ENCODE measurements around the gene EIF5AL1. TPM values are rescaled to one million over a fixed set of nuclear protein-coding genes. Genes with fewer than 3 reads are reported as not detected.
"Not testable (repeated sequence)": the region's sequence is repeated elsewhere in the genome, so short reads cannot be mapped to it uniquely, and the experiment has no call there.

Gene EIF5AL1
- total and polyA plus RNA-seq, 2 experiments from 2014 or later = 2.0 to 20.4 TPM

- not testable (repeated sequence) for ATAC-seq; H3K4me3 Mint-ChIP-seq; DNase-seq (ENCODE audit: low spot score); H3K79me2 ChIP-seq (replicated peaks; ENCODE audit: insufficient read depth); H3K27ac ChIP-seq (ENCODE audit: low read depth); H3F3A ChIP-seq (replicated peaks; ENCODE audit: low read depth); H3K4me3 ChIP-seq; H2AFZ ChIP-seq; H3K27ac Mint-ChIP-seq; H3K9me2 ChIP-seq (ENCODE audit: insufficient read depth); H3K4me1 Mint-ChIP-seq; H4K20me1 ChIP-seq (replicated peaks; ENCODE audit: insufficient read depth); H3K27me3 Mint-ChIP-seq (ENCODE audit: insufficient read depth, low read depth, poor library complexity); H3K36me3 Mint-ChIP-seq (ENCODE audit: low read depth); H3K4me1 ChIP-seq (ENCODE audit: insufficient read depth); H3K4me2 ChIP-seq; H3K9me3 Mint-ChIP-seq; H3K27me3 ChIP-seq (ENCODE audit: insufficient read depth); H3K36me3 ChIP-seq (ENCODE audit: insufficient read depth)
These were observed 26.0 kb downstream of the EIF5AL1 start for GRCh38 chr10:79538311-79538710.

GRCh38 chr10:79540930-79541329, 28.6 kb downstream of the EIF5AL1 start:
- not testable (repeated sequence) for H3K4me3 ChIP-seq; H3K27me3 Mint-ChIP-seq (ENCODE audit: insufficient read depth, low read depth, poor library complexity); H3K4me1 Mint-ChIP-seq; H3K27me3 ChIP-seq (ENCODE audit: insufficient read depth); ATAC-seq; H3K9me3 Mint-ChIP-seq; H3K27ac Mint-ChIP-seq; H3K36me3 Mint-ChIP-seq (ENCODE audit: low read depth); H3K9me2 ChIP-seq (ENCODE audit: insufficient read depth); H3F3A ChIP-seq (replicated peaks; ENCODE audit: low read depth); H3K4me2 ChIP-seq; H3K36me3 ChIP-seq (ENCODE audit: insufficient read depth); H3K4me1 ChIP-seq (ENCODE audit: insufficient read depth); DNase-seq (ENCODE audit: low spot score); H3K79me2 ChIP-seq (replicated peaks; ENCODE audit: insufficient read depth); H3K4me3 Mint-ChIP-seq; H2AFZ ChIP-seq; H4K20me1 ChIP-seq (replicated peaks; ENCODE audit: insufficient read depth); H3K27ac ChIP-seq (ENCODE audit: low read depth)

GRCh38 chr10:79542626-79543025, 30.3 kb downstream of the EIF5AL1 start:
- no peak for DNase-seq (ENCODE audit: low spot score)
- Histone ChIP-seq H3K4me2 (no peak overlapping the region), H3F3A (replicated peaks; ENCODE audit: low read depth) (no peaks in the 10 kb centered on the region), H4K20me1 (replicated peaks; ENCODE audit: insufficient read depth) (no peaks in the 10 kb centered on the region), H3K9me2 (ENCODE audit: insufficient read depth) (no peaks in the 10 kb centered on the region), H3K27me3 (ENCODE audit: insufficient read depth) (no peaks in the 10 kb centered on the region), H3K36me3 (ENCODE audit: insufficient read depth) (no peaks in the 10 kb centered on the region), H3K4me1 (ENCODE audit: insufficient read depth) (no peaks in the 10 kb centered on the region), H3K4me3 (no peak overlapping the region), H3K79me2 (replicated peaks; ENCODE audit: insufficient read depth) (no peaks in the 10 kb centered on the region), H3K27ac (ENCODE audit: low read depth) (no peak overlapping the region), H2AFZ (no peak overlapping the region)
- Mint-ChIP-seq H3K36me3 (ENCODE audit: low read depth) (no peaks in the 10 kb centered on the region), H3K9me3 (no peaks in the 10 kb centered on the region), H3K4me1 (no peaks in the 10 kb centered on the region; the same call in 2 of the 3 replicates), H3K4me3 (no peak overlapping the region), H3K27ac (no peak overlapping the region), H3K27me3 (ENCODE audit: insufficient read depth, low read depth, poor library complexity) (peaks cover 7% of the 10 kb centered on the region)
- no peak for ATAC-seq
- TF ChIP-seq CREB1 (CRISPR knock-in tag; IDR thresholded peaks at IDR 0.05; ENCODE audit: low read depth) = no peak
- no peak for TF ChIP-seq ZNF114 (CRISPR knock-in tag; IDR thresholded peaks at IDR 0.05)
- TF ChIP-seq JUNB (IDR thresholded peaks at IDR 0.05; ENCODE audit: unreplicated experiment) = no peak
- no peak for TF ChIP-seq POLR2AphosphoS5 (IDR thresholded peaks at IDR 0.05; ENCODE audit: low read depth)
- no peak for TF ChIP-seq ZNF331 (CRISPR knock-in tag; IDR thresholded peaks at IDR 0.05; ENCODE audit: low read depth)
- no peak for TF ChIP-seq NANOG (IDR thresholded peaks at IDR 0.05; ENCODE audit: borderline replicate concordance)
- TF ChIP-seq CTCF (conservative IDR thresholded peaks at IDR 0.05; ENCODE audit: low read depth in 2 of 2) = no peak
- no peak for TF ChIP-seq ZNF462 (CRISPR knock-in tag; IDR thresholded peaks at IDR 0.05)
- no peak for TF ChIP-seq ETS1 (IDR thresholded peaks at IDR 0.05)
- TF ChIP-seq EZH2 (IDR thresholded peaks at IDR 0.05; ENCODE audit: low read depth, unreplicated experiment) = no peak
